Activated T-cell treated with anti-CD3 and anti-CD28 coated beads, Interleukin-2, amount 50 U/mL, for 48 hours (primary cell): Measurements from ENCODE around the gene ANKAR.
"Not testable (repeated sequence)": the region's sequence is repeated elsewhere in the genome, so short reads cannot be mapped to it uniquely, and the experiment has no call there.

Source experiments
- DNase-seq, 2 experiments: peaks; one replicate each; pipeline ENCODE4 v3.0.0-alpha.2; 2020

ANKAR gene

GRCh38 chr2:189661148-189661956 lies 13.1 kb upstream of the ANKAR start, which contains the start of gene ASNSD1:
Gene ASNSD1 (plus strand): TSS chr2:189661459. CDS start chr2:189666133, 4,674 bp downstream.
- peak; percentile 97 for DNase-seq

- no peak for DNase-seq
Observed at GRCh38 chr2:189661957-189662321, 12.5 kb upstream of the ANKAR start.

- DNase-seq: no peak
Observed at GRCh38 chr2:189662669-189663226, 11.7 kb upstream of the ANKAR start.

- DNase-seq: not testable (repeated sequence)
Observed at GRCh38 chr2:189663319-189663718, 11.2 kb upstream of the ANKAR start.

- DNase-seq: no peak
Observed at GRCh38 chr2:189669913-189670312, 4.6 kb upstream of the ANKAR start.

GRCh38 chr2:189673661-189674373 lies 653 bp upstream of the ANKAR start:
- no peak for DNase-seq

GRCh38 chr2:189676471-189676870 lies 2.0 kb downstream of the ANKAR start:
- DNase-seq: no peak

- no peak for DNase-seq
Observed at GRCh38 chr2:189679226-189679625, 4.8 kb downstream of the ANKAR start.

- DNase-seq: no peak
Observed at GRCh38 chr2:189681203-189681602, 6.7 kb downstream of the ANKAR start.

GRCh38 chr2:189681903-189682302 lies 7.4 kb downstream of the ANKAR start:
- DNase-seq: no peak

GRCh38 chr2:189683348-189683747 lies 8.9 kb downstream of the ANKAR start:
- no peak for DNase-seq

- no peak for DNase-seq
Observed at GRCh38 chr2:189684811-189685210, 10.3 kb downstream of the ANKAR start.

- DNase-seq: no peak
Observed at GRCh38 chr2:189685540-189686229, 11.2 kb downstream of the ANKAR start.

GRCh38 chr2:189687796-189688195 lies 13.3 kb downstream of the ANKAR start:
- DNase-seq: not testable (repeated sequence)

GRCh38 chr2:189696223-189696622 lies 21.8 kb downstream of the ANKAR start:
- no peak for DNase-seq

GRCh38 chr2:189698020-189698887 lies 23.8 kb downstream of the ANKAR start:
- DNase-seq: no peak

GRCh38 chr2:189700681-189701080 lies 26.2 kb downstream of the ANKAR start:
- no peak for DNase-seq

- DNase-seq: no peak
Observed at GRCh38 chr2:189702071-189702470, 27.6 kb downstream of the ANKAR start.

GRCh38 chr2:189709501-189710221 lies 35.2 kb downstream of the ANKAR start:
- DNase-seq: no peak

- not testable (repeated sequence) for DNase-seq
Observed at GRCh38 chr2:189717593-189717992, 43.1 kb downstream of the ANKAR start.

GRCh38 chr2:189719571-189719970 lies 45.1 kb downstream of the ANKAR start:
- no peak for DNase-seq

GRCh38 chr2:189723192-189723591 lies 48.7 kb downstream of the ANKAR start:
- no peak for DNase-seq
